ENCODE measurements around the gene HTRA3. TPM values are rescaled to one million over a fixed set of nuclear protein-coding genes. Genes with fewer than 3 reads are reported as not detected.
A peak's percentile ranks its signal among the peaks of the same experiment; 100 is the strongest.

HTRA3 gene
- total RNA-seq, result not detected

DNA sequence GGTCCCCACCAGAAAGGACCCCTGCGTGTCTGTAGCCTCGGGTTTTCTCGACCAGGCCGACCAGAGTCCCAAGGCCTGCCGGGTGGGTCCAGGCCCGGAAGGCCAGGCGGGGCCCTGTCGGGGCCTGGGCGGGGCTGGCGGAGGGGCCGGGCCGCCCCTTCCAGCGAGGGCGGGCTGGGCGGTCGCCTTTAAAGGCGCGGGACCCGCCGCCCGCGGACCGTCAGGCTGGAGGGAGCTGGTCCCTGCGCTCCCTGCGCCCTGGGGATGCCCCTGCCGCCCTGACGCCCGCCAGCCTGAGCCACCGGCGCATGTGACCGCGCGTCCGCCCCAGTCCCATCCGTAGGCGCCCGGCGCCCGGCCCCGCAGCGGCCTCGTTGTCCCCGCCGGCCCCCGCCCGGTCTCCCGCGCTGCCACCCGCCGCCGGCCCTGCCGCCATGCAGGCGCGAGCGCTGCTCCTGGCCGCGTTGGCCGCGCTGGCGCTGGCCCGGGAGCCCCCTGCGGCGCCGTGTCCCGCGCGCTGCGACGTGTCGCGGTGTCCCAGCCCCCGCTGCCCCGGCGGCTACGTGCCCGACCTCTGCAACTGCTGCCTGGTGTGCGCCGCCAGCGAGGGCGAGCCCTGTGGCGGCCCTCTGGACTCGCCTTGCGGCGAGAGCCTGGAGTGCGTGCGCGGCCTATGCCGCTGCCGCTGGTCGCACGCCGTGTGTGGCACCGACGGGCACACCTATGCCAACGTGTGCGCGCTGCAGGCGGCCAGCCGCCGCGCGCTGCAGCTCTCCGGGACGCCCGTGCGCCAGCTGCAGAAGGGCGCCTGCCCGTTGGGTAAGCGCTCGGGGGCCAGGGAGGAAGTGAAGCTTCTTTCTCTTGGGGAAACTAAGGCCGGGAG, at the start of gene HTRA3:
Gene HTRA3 (plus strand): TSS at position 220 of the 883 bp plus-strand sequence. CDS start 215 bp downstream, at position 435.
- Mint-ChIP-seq H3K4me3 (peak within 1 kb of the TSS in 1 of 2 donors; percentile 15), H3K27ac (no peak within 1 kb of the TSS), H3K9me3 (no peaks in the 10 kb centered on the region), H3K4me1 (ENCODE audit: low read depth) (no peaks in the 10 kb centered on the region), H3K36me3 (ENCODE audit: insufficient read depth in 2 of 2) (no peaks in the 10 kb centered on the region), H3K27me3 (ENCODE audit: low read depth) (peaks cover 32% of the 10 kb centered on the region)
- DNase-seq (no peak), ATAC-seq (replicated peaks in 1 of 2) (peak in 1 of 2 donors; percentile 16)

- ATAC-seq (replicated peaks in 1 of 2), result no peak
- H3K4me1 Mint-ChIP-seq (ENCODE audit: low read depth), result peaks cover 33% of the 10 kb centered on the region
- H3K4me3 Mint-ChIP-seq, result no peak overlapping the region
- DNase-seq, result no peak
- H3K27me3 Mint-ChIP-seq (ENCODE audit: low read depth), result no peaks in the 10 kb centered on the region
- H3K9me3 Mint-ChIP-seq, result no peaks in the 10 kb centered on the region
- H3K27ac Mint-ChIP-seq, result no peak overlapping the region
- H3K36me3 Mint-ChIP-seq (ENCODE audit: insufficient read depth in 2 of 2), result peaks cover 0 to 10% of the 10 kb centered on the region in 2 donors
Observed at GRCh38 chr4:8220661-8221450, 48.7 kb upstream of the HTRA3 start.

GRCh38 chr4:8221476-8221875, 48.1 kb upstream of the HTRA3 start:
- Mint-ChIP-seq H3K27me3 (ENCODE audit: low read depth) (no peaks in the 10 kb centered on the region), H3K27ac (no peak overlapping the region), H3K9me3 (no peaks in the 10 kb centered on the region), H3K4me3 (peak overlapping the region in 1 of 2 donors; percentile 16), H3K36me3 (ENCODE audit: insufficient read depth in 2 of 2) (peaks cover 0 to 10% of the 10 kb centered on the region in 2 donors), H3K4me1 (ENCODE audit: low read depth) (peaks cover 33% of the 10 kb centered on the region)
- ATAC-seq (replicated peaks in 1 of 2), result peak; percentile 63 to 76
- no peak for DNase-seq

GRCh38 chr4:8221985-8222384, 47.6 kb upstream of the HTRA3 start:
- ATAC-seq (replicated peaks in 1 of 2) (no peak), DNase-seq (no peak)
- H3K27ac Mint-ChIP-seq, result no peak overlapping the region
- H3K4me3 Mint-ChIP-seq, result no peak overlapping the region
- H3K36me3 Mint-ChIP-seq (ENCODE audit: insufficient read depth in 2 of 2), result peaks cover 0 to 10% of the 10 kb centered on the region in 2 donors
- H3K27me3 Mint-ChIP-seq (ENCODE audit: low read depth), result no peaks in the 10 kb centered on the region
- H3K4me1 Mint-ChIP-seq (ENCODE audit: low read depth), result peaks cover 33% of the 10 kb centered on the region
- H3K9me3 Mint-ChIP-seq, result no peaks in the 10 kb centered on the region

- Mint-ChIP-seq H3K4me1 (ENCODE audit: low read depth) (peaks cover 33% of the 10 kb centered on the region), H3K9me3 (no peaks in the 10 kb centered on the region)
Observed at GRCh38 chr4:8222609-8223388, 46.8 kb upstream of the HTRA3 start.

DNA sequence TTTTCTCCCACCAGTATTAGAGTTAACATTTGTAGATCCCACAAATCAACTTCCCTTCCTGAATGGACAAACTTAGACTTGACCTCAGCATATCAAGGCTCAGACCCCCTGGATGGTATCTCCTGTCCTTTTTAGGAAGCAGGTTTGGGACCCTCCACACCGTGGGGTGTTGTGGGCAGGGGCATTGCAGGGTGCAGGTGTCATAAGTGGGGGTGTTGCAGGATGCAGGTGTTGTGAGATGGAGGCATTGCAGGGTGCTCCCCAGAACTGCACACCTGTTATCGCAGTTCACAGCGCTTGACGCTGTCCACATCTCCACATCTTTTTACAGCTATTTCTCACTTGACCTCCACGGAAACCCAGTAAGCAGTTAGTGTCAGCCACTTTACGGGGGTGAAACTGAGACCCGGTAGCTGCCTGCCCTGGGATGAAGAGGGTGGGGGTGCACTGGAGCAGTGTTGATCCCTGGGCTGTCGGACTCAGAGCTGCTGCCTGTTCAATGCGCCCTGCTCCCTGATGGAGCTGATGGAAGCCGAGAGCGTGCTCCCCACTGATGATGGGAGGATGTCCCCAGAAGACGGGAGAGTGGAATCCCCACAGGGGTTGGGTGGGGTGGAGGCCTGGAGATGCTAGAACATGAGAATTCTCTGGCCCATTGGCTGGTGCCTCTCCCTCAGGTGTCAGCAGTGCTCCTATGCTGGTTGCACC, 45.1 kb upstream of the HTRA3 start:
- Mint-ChIP-seq H3K27ac (no peak overlapping the region), H3K4me1 (ENCODE audit: low read depth) (peaks cover 43% of the 10 kb centered on the region), H3K27me3 (ENCODE audit: low read depth) (no peaks in the 10 kb centered on the region), H3K36me3 (ENCODE audit: insufficient read depth in 2 of 2) (peaks cover 0 to 10% of the 10 kb centered on the region in 2 donors), H3K4me3 (no peak overlapping the region), H3K9me3 (no peaks in the 10 kb centered on the region)
- DNase-seq (no peak), ATAC-seq (replicated peaks in 1 of 2) (no peak)

More at GRCh38 chr4:8222609-8223388, 46.8 kb upstream of the HTRA3 start:
- ATAC-seq (replicated peaks in 1 of 2) (no peak), DNase-seq (no peak)
- H3K4me3 Mint-ChIP-seq, result no peak overlapping the region
- H3K27ac Mint-ChIP-seq, result no peak overlapping the region
- peaks cover 0 to 10% of the 10 kb centered on the region in 2 donors for H3K36me3 Mint-ChIP-seq (ENCODE audit: insufficient read depth in 2 of 2)
- H3K27me3 Mint-ChIP-seq (ENCODE audit: low read depth), result no peaks in the 10 kb centered on the region

- no peaks in the 10 kb centered on the region for H3K27me3 Mint-ChIP-seq (ENCODE audit: low read depth)
Observed at GRCh38 chr4:8224975-8225625, 44.5 kb upstream of the HTRA3 start.

GRCh38 chr4:8225706-8226443, 43.7 kb upstream of the HTRA3 start:
- Mint-ChIP-seq H3K4me3 (no peak overlapping the region), H3K27me3 (ENCODE audit: low read depth) (no peaks in the 10 kb centered on the region), H3K4me1 (ENCODE audit: low read depth) (peaks cover 49% of the 10 kb centered on the region), H3K9me3 (no peaks in the 10 kb centered on the region), H3K36me3 (ENCODE audit: insufficient read depth in 2 of 2) (peaks cover 0 to 12% of the 10 kb centered on the region in 2 donors), H3K27ac (no peak overlapping the region)
- DNase-seq (no peak), ATAC-seq (replicated peaks in 1 of 2) (no peak)

More at GRCh38 chr4:8224975-8225625, 44.5 kb upstream of the HTRA3 start:
- H3K27ac Mint-ChIP-seq, result no peak overlapping the region
- DNase-seq (peak in 1 of 2 donors; percentile 9), ATAC-seq (replicated peaks in 1 of 2) (no peak)
- peaks cover 46% of the 10 kb centered on the region for H3K4me1 Mint-ChIP-seq (ENCODE audit: low read depth)
- no peaks in the 10 kb centered on the region for H3K9me3 Mint-ChIP-seq
- H3K4me3 Mint-ChIP-seq, result no peak overlapping the region
- peaks cover 0 to 10% of the 10 kb centered on the region in 2 donors for H3K36me3 Mint-ChIP-seq (ENCODE audit: insufficient read depth in 2 of 2)

GRCh38 chr4:8227201-8227770, 42.3 kb upstream of the HTRA3 start:
- no peak overlapping the region for H3K4me3 Mint-ChIP-seq
- no peaks in the 10 kb centered on the region for H3K27me3 Mint-ChIP-seq (ENCODE audit: low read depth)

DNA sequence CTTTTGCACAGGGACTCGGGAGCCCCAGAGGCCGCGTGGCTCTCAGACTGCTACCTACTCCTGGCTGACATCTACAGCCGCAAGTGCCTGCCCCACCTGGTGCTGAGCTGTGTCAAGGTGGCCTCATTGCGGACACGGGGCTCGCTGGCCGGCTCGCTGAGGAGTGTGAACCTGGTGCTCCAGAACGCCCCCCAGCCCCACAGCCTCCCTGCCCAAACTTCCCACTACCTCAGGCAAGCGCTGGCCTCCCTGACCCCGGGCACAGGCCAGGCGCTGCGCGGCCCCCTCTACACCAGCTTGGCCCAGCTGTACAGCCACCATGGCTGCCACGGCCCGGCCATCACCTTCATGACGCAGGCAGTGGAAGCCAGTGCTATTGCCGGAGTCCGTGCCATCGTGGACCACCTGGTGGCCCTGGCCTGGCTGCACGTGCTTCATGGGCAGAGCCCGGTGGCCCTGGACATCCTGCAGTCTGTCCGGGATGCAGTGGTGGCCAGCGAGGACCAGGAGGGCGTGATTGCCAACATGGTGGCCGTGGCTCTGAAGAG, 41.7 kb upstream of the HTRA3 start:
- ATAC-seq (replicated peaks in 1 of 2), result no peak
- DNase-seq, result no peak
- Mint-ChIP-seq H3K27ac (no peak overlapping the region), H3K27me3 (ENCODE audit: low read depth) (no peaks in the 10 kb centered on the region), H3K9me3 (no peaks in the 10 kb centered on the region), H3K4me3 (no peak overlapping the region), H3K4me1 (ENCODE audit: low read depth) (peaks cover 34% of the 10 kb centered on the region), H3K36me3 (ENCODE audit: insufficient read depth in 2 of 2) (peaks cover 0 to 4% of the 10 kb centered on the region in 2 donors)

More at GRCh38 chr4:8227201-8227770, 42.3 kb upstream of the HTRA3 start:
- H3K36me3 Mint-ChIP-seq (ENCODE audit: insufficient read depth in 2 of 2), result peaks cover 0 to 8% of the 10 kb centered on the region in 2 donors
- DNase-seq (no peak), ATAC-seq (replicated peaks in 1 of 2) (no peak)
- no peaks in the 10 kb centered on the region for H3K9me3 Mint-ChIP-seq
- H3K27ac Mint-ChIP-seq, result no peak overlapping the region
- peaks cover 39% of the 10 kb centered on the region for H3K4me1 Mint-ChIP-seq (ENCODE audit: low read depth)
